ENCODE measurements around the gene EIF4A2.

Gene EIF4A2

DNA sequence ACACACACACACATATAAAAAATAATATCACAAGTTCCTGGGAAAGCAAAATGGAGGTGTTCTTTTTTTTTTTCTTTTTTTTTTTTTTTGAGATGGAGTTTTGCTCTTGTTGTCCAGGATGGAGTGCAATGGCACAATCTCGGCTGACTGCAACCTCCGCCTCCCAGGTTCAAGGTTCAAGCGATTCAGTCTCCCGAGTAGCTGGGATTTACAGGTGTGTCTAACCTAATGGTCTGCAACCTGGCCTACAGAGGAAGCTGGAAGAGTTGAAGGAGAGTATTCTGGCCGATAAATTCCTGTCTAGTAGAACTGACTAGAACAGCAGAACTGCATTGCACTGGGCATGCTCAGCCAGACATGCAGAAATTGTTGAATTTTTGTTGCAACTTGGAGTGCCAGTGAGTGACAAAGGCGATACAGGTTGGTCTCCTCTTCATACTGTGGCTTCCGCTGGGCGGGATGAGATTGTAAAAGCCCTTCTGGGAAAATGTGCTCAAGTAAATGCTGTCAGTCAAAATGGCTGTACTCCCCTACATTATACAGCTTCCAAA lies 22.4 kb upstream of the EIF4A2 start:
- H3K9ac ChIP-seq (ENCODE audit: low read length), result no peak overlapping the region
- H3K4me1 ChIP-seq (ENCODE audit: low read length), result no peaks in the 10 kb centered on the region
- H4K20me1 ChIP-seq (ENCODE audit: insufficient read depth, low read length), result no peaks in the 10 kb centered on the region
- H3K4me2 ChIP-seq (ENCODE audit: low read depth, low read length), result no peak overlapping the region
- no peak overlapping the region for H3K27ac ChIP-seq (ENCODE audit: low read length)
- no peaks in the 10 kb centered on the region for H3K36me3 ChIP-seq (replicated peaks; ENCODE audit: insufficient read depth, low read length)
- no peak overlapping the region for H3K4me3 ChIP-seq (ENCODE audit: low read length)
- H2AFZ ChIP-seq (ENCODE audit: low read length), result no peak overlapping the region
- H3F3A ChIP-seq (ENCODE audit: insufficient read depth, low read length), result no peaks in the 10 kb centered on the region
- H3K79me2 ChIP-seq (ENCODE audit: low read length), result no peaks in the 10 kb centered on the region
- H3K27me3 ChIP-seq (replicated peaks; ENCODE audit: insufficient read depth, low read length), result no peaks in the 10 kb centered on the region
- no peaks in the 10 kb centered on the region for H3K9me2 ChIP-seq (replicated peaks; ENCODE audit: insufficient read depth, low read length)
- no peaks in the 10 kb centered on the region for H3K9me3 ChIP-seq (replicated peaks; ENCODE audit: insufficient read depth, low read length)
- TF ChIP-seq, protein P1, sequence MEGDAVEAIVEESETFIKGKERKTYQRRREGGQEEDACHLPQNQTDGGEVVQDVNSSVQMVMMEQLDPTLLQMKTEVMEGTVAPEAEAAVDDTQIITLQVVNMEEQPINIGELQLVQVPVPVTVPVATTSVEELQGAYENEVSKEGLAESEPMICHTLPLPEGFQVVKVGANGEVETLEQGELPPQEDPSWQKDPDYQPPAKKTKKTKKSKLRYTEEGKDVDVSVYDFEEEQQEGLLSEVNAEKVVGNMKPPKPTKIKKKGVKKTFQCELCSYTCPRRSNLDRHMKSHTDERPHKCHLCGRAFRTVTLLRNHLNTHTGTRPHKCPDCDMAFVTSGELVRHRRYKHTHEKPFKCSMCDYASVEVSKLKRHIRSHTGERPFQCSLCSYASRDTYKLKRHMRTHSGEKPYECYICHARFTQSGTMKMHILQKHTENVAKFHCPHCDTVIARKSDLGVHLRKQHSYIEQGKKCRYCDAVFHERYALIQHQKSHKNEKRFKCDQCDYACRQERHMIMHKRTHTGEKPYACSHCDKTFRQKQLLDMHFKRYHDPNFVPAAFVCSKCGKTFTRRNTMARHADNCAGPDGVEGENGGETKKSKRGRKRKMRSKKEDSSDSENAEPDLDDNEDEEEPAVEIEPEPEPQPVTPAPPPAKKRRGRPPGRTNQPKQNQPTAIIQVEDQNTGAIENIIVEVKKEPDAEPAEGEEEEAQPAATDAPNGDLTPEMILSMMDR (IDR thresholded peaks at IDR 0.05; ENCODE audit: low read length), result no peak
- TF ChIP-seq EZH2phosphoT487 (IDR thresholded peaks at IDR 0.05; ENCODE audit: low read length) (no peak), EZH2 (optimal IDR thresholded peaks at IDR 0.05; ENCODE audit: low read depth, low read length) (no peak)
- no peak for DNase-seq

DNA sequence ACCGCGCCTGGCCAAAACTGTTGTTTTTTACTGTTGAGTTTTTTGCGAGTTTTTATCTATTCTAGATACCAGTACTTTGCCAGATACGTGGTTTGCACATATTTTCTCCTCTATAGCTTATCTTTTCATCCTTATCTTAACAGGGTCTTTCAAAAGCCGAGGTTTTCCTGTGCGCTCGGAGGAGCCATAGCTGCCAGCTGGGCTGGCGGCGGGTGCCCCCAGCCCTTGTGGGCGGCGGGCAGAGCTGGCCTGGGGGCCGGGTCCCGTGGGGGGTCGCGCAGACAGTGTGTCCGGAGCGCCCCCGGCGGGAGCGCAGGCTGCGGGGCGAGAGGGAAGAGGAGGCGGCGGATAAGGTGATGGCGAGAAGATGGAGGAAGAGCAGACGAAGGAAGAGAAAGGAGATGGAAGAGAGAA lies 11.1 kb upstream of the EIF4A2 start:
- DNase-seq, result no peak
- Histone ChIP-seq H3F3A (ENCODE audit: insufficient read depth, low read length) (no peaks in the 10 kb centered on the region), H4K20me1 (ENCODE audit: insufficient read depth, low read length) (no peaks in the 10 kb centered on the region), H3K27ac (ENCODE audit: low read length) (peak overlapping the region; percentile 4; the same call in 1 of the 2 replicates), H3K9me2 (replicated peaks; ENCODE audit: insufficient read depth, low read length) (no peaks in the 10 kb centered on the region), H3K4me3 (ENCODE audit: low read length) (peak overlapping the region; percentile 64), H3K27me3 (replicated peaks; ENCODE audit: insufficient read depth, low read length) (no peaks in the 10 kb centered on the region), H3K9ac (ENCODE audit: low read length) (peak overlapping the region; percentile 45; the same call in 1 of the 2 replicates), H2AFZ (ENCODE audit: low read length) (peak overlapping the region; percentile 94), H3K4me2 (ENCODE audit: low read depth, low read length) (peak overlapping the region; percentile 90), H3K9me3 (replicated peaks; ENCODE audit: insufficient read depth, low read length) (no peaks in the 10 kb centered on the region), H3K4me1 (ENCODE audit: low read length) (no peaks in the 10 kb centered on the region), H3K36me3 (replicated peaks; ENCODE audit: insufficient read depth, low read length) (no peaks in the 10 kb centered on the region), H3K79me2 (ENCODE audit: low read length) (no peaks in the 10 kb centered on the region)
- TF ChIP-seq EZH2 (optimal IDR thresholded peaks at IDR 0.05; ENCODE audit: low read depth, low read length), result no peak
- TF ChIP-seq, protein P1 (IDR thresholded peaks at IDR 0.05; ENCODE audit: low read length), result no peak
- no peak for TF ChIP-seq EZH2phosphoT487 (IDR thresholded peaks at IDR 0.05; ENCODE audit: low read length)

DNA sequence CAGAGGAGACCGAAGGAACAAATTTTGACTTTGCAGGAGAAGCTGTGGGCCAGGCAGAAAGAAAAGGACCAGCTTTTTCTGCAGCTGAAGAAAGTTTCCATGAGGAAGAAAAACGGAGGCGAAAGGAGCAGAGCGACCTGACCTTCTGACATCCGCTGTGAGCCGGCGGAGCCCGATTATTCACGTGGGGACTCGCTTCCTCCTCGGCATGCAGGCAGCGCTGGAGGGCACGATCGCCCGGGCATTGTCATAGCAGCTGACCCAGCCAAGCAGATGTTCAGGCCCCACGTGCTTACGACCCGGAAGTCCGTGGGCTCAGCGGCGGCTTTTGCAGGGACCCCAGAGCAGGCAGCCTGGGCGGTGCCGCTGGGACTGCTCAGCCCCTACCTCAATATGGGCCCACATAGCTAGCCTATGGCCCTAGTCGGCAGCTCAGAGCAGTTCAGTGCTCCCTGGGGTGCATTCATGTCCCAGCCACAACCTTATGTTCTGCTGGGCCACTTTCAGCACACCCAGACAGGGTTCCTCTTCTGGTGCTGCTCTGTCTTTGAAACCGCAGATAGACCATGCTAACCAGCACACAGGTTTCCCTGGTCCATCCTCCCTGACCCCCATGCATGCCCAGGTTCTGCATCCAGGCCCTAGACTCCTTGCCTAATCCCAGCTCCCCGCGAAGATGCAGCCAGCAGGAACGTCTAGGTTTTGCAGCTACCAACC lies 10.5 kb upstream of the EIF4A2 start:
- peak overlapping the region; percentile 64 for H3K4me3 ChIP-seq (ENCODE audit: low read length)
- peak overlapping the region; percentile 90 for H3K4me2 ChIP-seq (ENCODE audit: low read depth, low read length)
- TF ChIP-seq, protein P1 (IDR thresholded peaks at IDR 0.05; ENCODE audit: low read length), result no peak
- TF ChIP-seq EZH2phosphoT487 (IDR thresholded peaks at IDR 0.05; ENCODE audit: low read length) (no peak), EZH2 (optimal IDR thresholded peaks at IDR 0.05; ENCODE audit: low read depth, low read length) (no peak)

More for the DNA sequence above, 10.5 kb upstream of the EIF4A2 start:
- Histone ChIP-seq H3K9ac (ENCODE audit: low read length) (peak overlapping the region; percentile 45; the same call in 1 of the 2 replicates), H3K9me2 (replicated peaks; ENCODE audit: insufficient read depth, low read length) (no peaks in the 10 kb centered on the region), H3F3A (ENCODE audit: insufficient read depth, low read length) (no peaks in the 10 kb centered on the region), H3K36me3 (replicated peaks; ENCODE audit: insufficient read depth, low read length) (no peaks in the 10 kb centered on the region), H3K27me3 (replicated peaks; ENCODE audit: insufficient read depth, low read length) (no peaks in the 10 kb centered on the region), H2AFZ (ENCODE audit: low read length) (peak overlapping the region; percentile 94), H3K27ac (ENCODE audit: low read length) (peak overlapping the region; percentile 4; the same call in 1 of the 2 replicates), H3K79me2 (ENCODE audit: low read length) (no peaks in the 10 kb centered on the region), H3K4me1 (ENCODE audit: low read length) (no peaks in the 10 kb centered on the region), H3K9me3 (replicated peaks; ENCODE audit: insufficient read depth, low read length) (no peaks in the 10 kb centered on the region), H4K20me1 (ENCODE audit: insufficient read depth, low read length) (no peaks in the 10 kb centered on the region)
- DNase-seq, result peak; percentile 83
